Mesothelial cell of epicardium (in vitro differentiated cells): ENCODE results near the gene ZNF26. TPM values are rescaled to one million over a fixed set of nuclear protein-coding genes. Genes with fewer than 3 reads are reported as not detected.
"Not testable (repeated sequence)": the region's sequence is repeated elsewhere in the genome, so short reads cannot be mapped to it uniquely, and the experiment has no call there.

ENCODE experiments used
- DNase-seq, 2 experiments: peaks; one replicate each; pipeline ENCODE4 v3.0.0; 2021; ENCODE audit warnings: low spot score in 2 of 2; ENCODE audit not compliant: unreplicated experiment in 2 of 2
- H3K27ac Mint-ChIP-seq: 2 replicates; pipeline ENCODE4 v1.8.0; 2021; ENCODE audit warnings: mixed read lengths
- H3K27me3 Mint-ChIP-seq: 2 replicates; pipeline ENCODE4 v1.8.0; 2021; ENCODE audit warnings: low read depth, mixed read lengths
- H3K36me3 Mint-ChIP-seq: 2 replicates; pipeline ENCODE4 v1.8.0; 2021; ENCODE audit warnings: mixed read lengths
- H3K4me1 Mint-ChIP-seq: 2 replicates; pipeline ENCODE4 v1.8.0; 2021; ENCODE audit warnings: mixed read lengths
- H3K4me3 Mint-ChIP-seq: 2 replicates; pipeline ENCODE4 v1.8.0; 2021; ENCODE audit warnings: mild to moderate bottlenecking, moderate library complexity, mixed read lengths
- H3K9me3 Mint-ChIP-seq: 2 replicates; pipeline ENCODE4 v1.8.0; 2021; ENCODE audit warnings: mixed read lengths
- total RNA-seq: library from RNA; stranded (reverse); gene quantifications from 3 replicates; pipeline ENCODE4 v1.2.1, GENCODE V29; 2021
- TF ChIP-seq, protein P1 (sequence below): fragments of 200-600 bp; sonication (generic); IDR thresholded peaks from one replicate; pipeline ENCODE4 v1.5.0; 2021; ENCODE audit warnings: antibody characterized with exemption; ENCODE audit not compliant: unreplicated experiment

Gene ZNF26
- 21.0 to 23.9 TPM (median 21.7 TPM) in 3 replicates for total RNA-seq

GRCh38 chr12:132986001-132986884 lies at the start of gene ZNF26:
Gene ZNF26 (plus strand): TSS chr12:132986367. CDS start chr12:132986841, 474 bp downstream.
- peaks cover 48% of the 10 kb centered on the region for H3K9me3 Mint-ChIP-seq
- peaks cover 15% of the 10 kb centered on the region for H3K4me1 Mint-ChIP-seq

GRCh38 chr12:132936921-132937320 lies 49.2 kb upstream of the ZNF26 start:
- not testable (repeated sequence) for DNase-seq, H3K27me3 Mint-ChIP-seq, H3K4me1 Mint-ChIP-seq, H3K27ac Mint-ChIP-seq, H3K4me3 Mint-ChIP-seq
- Mint-ChIP-seq H3K36me3 (peaks cover 72% of the 10 kb centered on the region), H3K9me3 (peaks cover 58% of the 10 kb centered on the region)

More at GRCh38 chr12:132986001-132986884, at the start of gene ZNF26:
- Mint-ChIP-seq H3K27me3 (no peaks in the 10 kb centered on the region), H3K4me3 (peak within 1 kb of the TSS; percentile 92), H3K36me3 (peaks cover 43% of the 10 kb centered on the region), H3K27ac (peak within 1 kb of the TSS; percentile 98)
- peak; percentile 74 to 83 for DNase-seq
- TF ChIP-seq, protein P1, sequence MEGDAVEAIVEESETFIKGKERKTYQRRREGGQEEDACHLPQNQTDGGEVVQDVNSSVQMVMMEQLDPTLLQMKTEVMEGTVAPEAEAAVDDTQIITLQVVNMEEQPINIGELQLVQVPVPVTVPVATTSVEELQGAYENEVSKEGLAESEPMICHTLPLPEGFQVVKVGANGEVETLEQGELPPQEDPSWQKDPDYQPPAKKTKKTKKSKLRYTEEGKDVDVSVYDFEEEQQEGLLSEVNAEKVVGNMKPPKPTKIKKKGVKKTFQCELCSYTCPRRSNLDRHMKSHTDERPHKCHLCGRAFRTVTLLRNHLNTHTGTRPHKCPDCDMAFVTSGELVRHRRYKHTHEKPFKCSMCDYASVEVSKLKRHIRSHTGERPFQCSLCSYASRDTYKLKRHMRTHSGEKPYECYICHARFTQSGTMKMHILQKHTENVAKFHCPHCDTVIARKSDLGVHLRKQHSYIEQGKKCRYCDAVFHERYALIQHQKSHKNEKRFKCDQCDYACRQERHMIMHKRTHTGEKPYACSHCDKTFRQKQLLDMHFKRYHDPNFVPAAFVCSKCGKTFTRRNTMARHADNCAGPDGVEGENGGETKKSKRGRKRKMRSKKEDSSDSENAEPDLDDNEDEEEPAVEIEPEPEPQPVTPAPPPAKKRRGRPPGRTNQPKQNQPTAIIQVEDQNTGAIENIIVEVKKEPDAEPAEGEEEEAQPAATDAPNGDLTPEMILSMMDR = no peak

- Mint-ChIP-seq H3K4me3 (no peak overlapping the region), H3K36me3 (peaks cover 73% of the 10 kb centered on the region), H3K4me1 (no peaks in the 10 kb centered on the region), H3K9me3 (peaks cover 53% of the 10 kb centered on the region), H3K27me3 (no peaks in the 10 kb centered on the region), H3K27ac (no peak overlapping the region)
- TF ChIP-seq, protein P1 = no peak
- no peak for DNase-seq
Measured at GRCh38 chr12:132937476-132937875, 48.7 kb upstream of the ZNF26 start.

DNA sequence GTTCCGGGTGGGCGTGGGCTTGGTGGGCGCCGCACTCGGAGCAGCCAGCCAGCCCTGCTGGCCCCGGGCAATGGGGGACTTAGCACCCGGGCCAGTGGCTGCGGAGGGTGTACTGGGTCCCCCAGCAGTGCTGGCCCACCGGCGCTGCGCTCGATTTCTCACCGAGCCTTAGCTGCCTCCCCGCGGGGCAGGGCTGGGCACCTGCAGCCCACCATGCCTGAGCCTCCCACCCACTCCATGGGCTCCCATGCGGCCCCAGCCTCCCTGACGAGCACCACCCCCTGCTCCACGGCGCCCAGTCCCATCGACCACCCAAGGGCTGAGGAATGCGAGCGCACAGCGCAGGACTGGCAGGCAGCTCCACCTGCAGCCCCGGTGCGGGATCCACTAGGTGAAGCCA lies 47.4 kb upstream of the ZNF26 start:
- Mint-ChIP-seq H3K9me3 (peaks cover 43% of the 10 kb centered on the region), H3K36me3 (peaks cover 74% of the 10 kb centered on the region)
- not testable (repeated sequence) for H3K27me3 Mint-ChIP-seq, H3K27ac Mint-ChIP-seq, H3K4me1 Mint-ChIP-seq, DNase-seq, H3K4me3 Mint-ChIP-seq

- Mint-ChIP-seq H3K4me1 (no peaks in the 10 kb centered on the region), H3K4me3 (no peak overlapping the region), H3K9me3 (peaks cover 44% of the 10 kb centered on the region), H3K36me3 (peaks cover 74% of the 10 kb centered on the region), H3K27me3 (no peaks in the 10 kb centered on the region), H3K27ac (no peak overlapping the region)
- DNase-seq = no peak
- TF ChIP-seq, protein P1 = no peak
Measured at GRCh38 chr12:132940071-132940719, 46.0 kb upstream of the ZNF26 start.

- TF ChIP-seq, protein P1 = no peak
- Mint-ChIP-seq H3K27me3 (no peaks in the 10 kb centered on the region), H3K36me3 (peaks cover 78% of the 10 kb centered on the region), H3K27ac (no peak overlapping the region), H3K9me3 (peaks cover 45% of the 10 kb centered on the region), H3K4me1 (no peaks in the 10 kb centered on the region), H3K4me3 (no peak overlapping the region)
- no peak for DNase-seq
Measured at GRCh38 chr12:132941336-132941954, 44.7 kb upstream of the ZNF26 start.
